Panc1 (cell line): ENCODE results near the gene IGSF5. TPM values are rescaled to one million over a fixed set of nuclear protein-coding genes. Genes with fewer than 3 reads are reported as not detected.

Experiments used
- ATAC-seq: fragments of 200-7000 bp; cut with Tn5 transposase; 2 replicates; pipeline ENCODE4 v1.9.1; 2020; ENCODE audit warnings: mild to moderate bottlenecking, moderate library complexity
- BruUV-seq: library from RNA; stranded (reverse); fragments of 400-500 nt; replicated peaks from 2 replicates; lab custom pipeline; 2021; lab: Mats Ljungman, UMichigan
- CTCF ChIA-PET: fragments of 300-600 bp; sonication (Branson Sonifier 250); formaldehyde crosslinking; loops from one replicate; lab custom pipeline; 2022; ENCODE audit warnings: antibody characterized with exemption; lab: Charles Lee
- POLR2A ChIA-PET: fragments of 300-600 bp; sonication (Branson Sonifier 250); formaldehyde crosslinking; loops from one replicate; lab custom pipeline; 2022; ENCODE audit warnings: antibody characterized with exemption; lab: Charles Lee
- DNase-seq: peaks from one replicate; pipeline ENCODE4 v3.0.0-alpha.2; 2010; ENCODE audit warnings: low read depth, low spot score
- H3K27ac ChIP-seq: 2 replicates; pipeline ENCODE4 v1.5.1; 2011; ENCODE audit warnings: mild to moderate bottlenecking, low read length, inconsistent platforms
- H3K27me3 ChIP-seq: fragments of 200-500 bp; sonication (Bioruptor generic); 2 replicates; pipeline ENCODE4 v1.6.0; 2014; ENCODE audit warnings: low read length, inconsistent platforms; ENCODE audit not compliant: control insufficient read depth, insufficient read depth
- H3K36me3 ChIP-seq: fragments of 200-500 bp; sonication (Bioruptor generic); 2 replicates; pipeline ENCODE4 v1.5.1; 2014; ENCODE audit warnings: inconsistent platforms, mild to moderate bottlenecking, low read length, moderate library complexity; ENCODE audit not compliant: control insufficient read depth, insufficient read depth
- H3K4me1 ChIP-seq: 2 replicates; pipeline ENCODE4 v1.5.1; 2011; ENCODE audit warnings: inconsistent platforms, mild to moderate bottlenecking, low read length, moderate library complexity; ENCODE audit not compliant: control insufficient read depth, insufficient read depth
- H3K4me3 ChIP-seq, 2 experiments: 2 replicates each; pipeline ENCODE4 v1.5.1; 2011 to 2012; ENCODE audit warnings: low read depth in 2 of 2, low read length in 2 of 2, mild to moderate bottlenecking in 2 of 2, inconsistent platforms in 1 of 2, moderate library complexity in 1 of 2
- H3K9me3 ChIP-seq: fragments of 200-500 bp; sonication (Bioruptor generic); 2 replicates; pipeline ENCODE4 v1.5.1; 2014; ENCODE audit warnings: low read depth, mild to moderate bottlenecking, inconsistent platforms, low read length, moderate library complexity; ENCODE audit not compliant: control insufficient read depth, insufficient read depth
- POLR2AphosphoS5 ChIP-seq: IDR thresholded peaks from 2 replicates; pipeline ENCODE4 v1.6.1; 2012; ENCODE audit warnings: mild to moderate bottlenecking, low read depth, low read length, moderate library complexity
- SIN3A ChIP-seq: IDR thresholded peaks from 2 replicates; pipeline ENCODE4 v1.6.1; 2012; ENCODE audit warnings: low read depth, mild to moderate bottlenecking, low read length, moderate library complexity, borderline replicate concordance; ENCODE audit not compliant: insufficient read depth
- TCF7L2 ChIP-seq: IDR thresholded peaks from 2 replicates; pipeline ENCODE4 v1.6.1; 2011; ENCODE audit warnings: mild to moderate bottlenecking, low read depth, low read length, inconsistent platforms
- in situ Hi-C: cut with HindIII; loops from 2 replicates; pipeline ENCODE4 v1.10.0; 2016; ENCODE audit warnings: low sequenced_read_pairs, low pct_unique_long_range_greater_than_20kb
- intact Hi-C: fragments of 100-400 bp; cut with micrococcal nuclease; formaldehyde crosslinking; loops from one replicate; pipeline ENCODE4 v1.10.0; 2022; ENCODE audit not compliant: unreplicated experiment
- total RNA-seq: library from RNA; stranded (reverse); gene quantifications from one replicate; pipeline ENCODE4 v1.2.1, GENCODE V29; 2021; ENCODE audit not compliant: unreplicated experiment
- TF ChIP-seq, protein P1 (sequence below): fragments of 450-650 bp; IDR thresholded peaks from 2 replicates; pipeline ENCODE4 v1.5.1; 2017; ENCODE audit warnings: mild to moderate bottlenecking
- TF ChIP-seq, protein P2 (sequence below), 2 experiments: IDR thresholded peaks; 2 replicates each; pipeline ENCODE4 v1.6.1; 2011 to 2012; ENCODE audit warnings: low read depth in 2 of 2, control low read depth in 1 of 2, low read length in 1 of 2, mild to moderate bottlenecking in 1 of 2, moderate library complexity in 1 of 2; ENCODE audit not compliant: insufficient read depth in 1 of 2

The IGSF5 gene
- total RNA-seq, 1 experiment from 2014 or later: not detected

DNA sequence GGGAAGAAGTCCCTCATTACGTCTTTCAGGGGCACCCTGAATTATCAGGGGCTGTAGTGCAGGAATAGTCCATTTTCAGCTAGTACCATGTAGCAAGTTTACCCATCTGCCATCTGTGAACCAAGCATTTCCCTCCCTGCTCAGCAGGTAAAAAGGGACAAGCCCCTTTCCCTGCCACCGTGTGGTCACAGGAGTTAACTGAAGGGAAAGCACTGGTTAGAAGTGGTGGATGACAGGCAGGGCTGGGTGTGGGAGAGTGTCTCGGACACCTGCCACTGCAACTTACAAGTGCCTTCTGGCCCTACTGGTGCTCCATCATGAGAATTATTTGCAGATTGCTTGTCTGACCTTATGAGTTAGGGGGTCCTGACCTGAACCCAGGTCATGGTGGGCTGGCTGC, 32.0 kb upstream of the IGSF5 start:
- Histone ChIP-seq H3K36me3 (no peaks in the 10 kb centered on the region), H3K27me3 (no peaks in the 10 kb centered on the region), H3K4me3 (no peak overlapping the region), H3K27ac (no peak overlapping the region), H3K9me3 (no peaks in the 10 kb centered on the region), H3K4me1 (no peaks in the 10 kb centered on the region)
- TF ChIP-seq, protein P1, sequence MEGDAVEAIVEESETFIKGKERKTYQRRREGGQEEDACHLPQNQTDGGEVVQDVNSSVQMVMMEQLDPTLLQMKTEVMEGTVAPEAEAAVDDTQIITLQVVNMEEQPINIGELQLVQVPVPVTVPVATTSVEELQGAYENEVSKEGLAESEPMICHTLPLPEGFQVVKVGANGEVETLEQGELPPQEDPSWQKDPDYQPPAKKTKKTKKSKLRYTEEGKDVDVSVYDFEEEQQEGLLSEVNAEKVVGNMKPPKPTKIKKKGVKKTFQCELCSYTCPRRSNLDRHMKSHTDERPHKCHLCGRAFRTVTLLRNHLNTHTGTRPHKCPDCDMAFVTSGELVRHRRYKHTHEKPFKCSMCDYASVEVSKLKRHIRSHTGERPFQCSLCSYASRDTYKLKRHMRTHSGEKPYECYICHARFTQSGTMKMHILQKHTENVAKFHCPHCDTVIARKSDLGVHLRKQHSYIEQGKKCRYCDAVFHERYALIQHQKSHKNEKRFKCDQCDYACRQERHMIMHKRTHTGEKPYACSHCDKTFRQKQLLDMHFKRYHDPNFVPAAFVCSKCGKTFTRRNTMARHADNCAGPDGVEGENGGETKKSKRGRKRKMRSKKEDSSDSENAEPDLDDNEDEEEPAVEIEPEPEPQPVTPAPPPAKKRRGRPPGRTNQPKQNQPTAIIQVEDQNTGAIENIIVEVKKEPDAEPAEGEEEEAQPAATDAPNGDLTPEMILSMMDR: no peak
- TF ChIP-seq TCF7L2: no peak
- TF ChIP-seq, protein P2, sequence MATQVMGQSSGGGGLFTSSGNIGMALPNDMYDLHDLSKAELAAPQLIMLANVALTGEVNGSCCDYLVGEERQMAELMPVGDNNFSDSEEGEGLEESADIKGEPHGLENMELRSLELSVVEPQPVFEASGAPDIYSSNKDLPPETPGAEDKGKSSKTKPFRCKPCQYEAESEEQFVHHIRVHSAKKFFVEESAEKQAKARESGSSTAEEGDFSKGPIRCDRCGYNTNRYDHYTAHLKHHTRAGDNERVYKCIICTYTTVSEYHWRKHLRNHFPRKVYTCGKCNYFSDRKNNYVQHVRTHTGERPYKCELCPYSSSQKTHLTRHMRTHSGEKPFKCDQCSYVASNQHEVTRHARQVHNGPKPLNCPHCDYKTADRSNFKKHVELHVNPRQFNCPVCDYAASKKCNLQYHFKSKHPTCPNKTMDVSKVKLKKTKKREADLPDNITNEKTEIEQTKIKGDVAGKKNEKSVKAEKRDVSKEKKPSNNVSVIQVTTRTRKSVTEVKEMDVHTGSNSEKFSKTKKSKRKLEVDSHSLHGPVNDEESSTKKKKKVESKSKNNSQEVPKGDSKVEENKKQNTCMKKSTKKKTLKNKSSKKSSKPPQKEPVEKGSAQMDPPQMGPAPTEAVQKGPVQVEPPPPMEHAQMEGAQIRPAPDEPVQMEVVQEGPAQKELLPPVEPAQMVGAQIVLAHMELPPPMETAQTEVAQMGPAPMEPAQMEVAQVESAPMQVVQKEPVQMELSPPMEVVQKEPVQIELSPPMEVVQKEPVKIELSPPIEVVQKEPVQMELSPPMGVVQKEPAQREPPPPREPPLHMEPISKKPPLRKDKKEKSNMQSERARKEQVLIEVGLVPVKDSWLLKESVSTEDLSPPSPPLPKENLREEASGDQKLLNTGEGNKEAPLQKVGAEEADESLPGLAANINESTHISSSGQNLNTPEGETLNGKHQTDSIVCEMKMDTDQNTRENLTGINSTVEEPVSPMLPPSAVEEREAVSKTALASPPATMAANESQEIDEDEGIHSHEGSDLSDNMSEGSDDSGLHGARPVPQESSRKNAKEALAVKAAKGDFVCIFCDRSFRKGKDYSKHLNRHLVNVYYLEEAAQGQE (IDR thresholded peaks at IDR 0.05; ENCODE audit: insufficient read depth in 1 of 2, low read depth in 2 of 2, low read length in 1 of 2): no peak
- no peak for TF ChIP-seq SIN3A
- no peak for TF ChIP-seq POLR2AphosphoS5
- intact Hi-C loops: no loop called here
- ChIA-PET POLR2A (no interaction called here), CTCF (no interaction called here)
- DNase-seq (no peak), ATAC-seq (no peak)
- BruUV-seq: no TSS peak
- in situ Hi-C loops: no loop called here

GRCh38 chr21:39713905-39714304, 31.1 kb upstream of the IGSF5 start:
- POLR2A ChIA-PET: no interaction called here

More at GRCh38 chr21:39713905-39714304, 31.1 kb upstream of the IGSF5 start:
- Histone ChIP-seq H3K27ac (no peak overlapping the region), H3K36me3 (no peaks in the 10 kb centered on the region), H3K9me3 (no peaks in the 10 kb centered on the region), H3K4me3 (no peak overlapping the region), H3K4me1 (no peaks in the 10 kb centered on the region), H3K27me3 (no peaks in the 10 kb centered on the region)
- DNase-seq (no peak), ATAC-seq (no peak)
- TF ChIP-seq TCF7L2 (no peak), POLR2AphosphoS5 (no peak), SIN3A (no peak)
- TF ChIP-seq, protein P1: no peak
- TF ChIP-seq, protein P2 (IDR thresholded peaks at IDR 0.05; ENCODE audit: insufficient read depth in 1 of 2, low read depth in 2 of 2, low read length in 1 of 2): no peak
- BruUV-seq: no TSS peak
- CTCF ChIA-PET: no interaction called here
- intact Hi-C loops: no loop called here
- in situ Hi-C loops: no loop called here
